Heart left ventricle (tissue), 16 donors: ENCODE measurements around the gene KANSL3. TPM values are rescaled to one million over a fixed set of nuclear protein-coding genes. Genes with fewer than 3 reads are reported as not detected.

ENCODE experiments used
- ATAC-seq, 4 donors: fragments of 200-7000 bp; cut with Tn5 transposase; one replicate each; pipeline ENCODE4 v1.9.1; 2020 to 2022; ENCODE audit warnings: moderate library complexity in 4 of 4, mild to moderate bottlenecking in 3 of 4, moderate number of reproducible peaks in 1 of 4
- DNase-seq, 5 donors: peaks; one replicate each; pipeline ENCODE4 v3.0.0-alpha.2; 2020
- H3K27ac ChIP-seq, 12 donors: fragments of 200-600 bp; sonication (generic) in 4 of 12; one replicate each; pipeline versions ENCODE4 v1.5.0 to v1.8.0; 2016 to 2022; ENCODE audit warnings: mild to moderate bottlenecking in 2 of 12
- H3K27me3 ChIP-seq, 9 donors: fragments of 200-600 bp; sonication (generic) in 2 of 9; one replicate each; pipeline versions ENCODE4 v1.5.1 to v1.8.0; 2016 to 2022; ENCODE audit warnings: mild to moderate bottlenecking in 3 of 9
- H3K36me3 ChIP-seq, 9 donors: fragments of 200-600 bp; sonication (generic) in 2 of 9; one replicate each; pipeline versions ENCODE4 v1.5.0 to v1.8.0; 2018 to 2022; ENCODE audit warnings: mild to moderate bottlenecking in 2 of 9
- H3K4me1 ChIP-seq, 12 donors: fragments of 200-600 bp; sonication (generic) in 4 of 12; one replicate each; pipeline versions ENCODE4 v1.5.0 to v1.8.0; 2016 to 2022; ENCODE audit warnings: mild to moderate bottlenecking in 3 of 12
- H3K4me3 ChIP-seq, 12 donors: fragments of 200-600 bp; sonication (generic) in 4 of 12; one replicate each; pipeline versions ENCODE4 v1.5.0 to v1.8.0; 2017 to 2022; ENCODE audit warnings: mild to moderate bottlenecking in 9 of 12, moderate library complexity in 4 of 12
- H3K9me3 ChIP-seq, 12 donors: fragments of 200-600 bp; sonication (generic) in 4 of 12; one replicate each; pipeline versions ENCODE4 v1.5.0 to v1.8.0; 2016 to 2022; ENCODE audit warnings: mild to moderate bottlenecking in 1 of 12
- POLR2A ChIP-seq, 2 donors: fragments of 450-650 bp; IDR thresholded peaks; one replicate each; pipeline ENCODE4 v1.6.1; 2017; ENCODE audit warnings: antibody characterized with exemption in 2 of 2, mild to moderate bottlenecking in 2 of 2, moderate library complexity in 2 of 2
- WGBS, 4 donors: extraction: QIAGEN DNeasy Blood & Tissue Kit in 2 of 4; methylation state at CpG; one replicate each; pipeline versions ENCODE4 v1.1.5 to v1.1.7; 2013 to 2018; 5-methylcytosine and 5-hydroxymethylcytosine counted together
- intact Hi-C, 10 donors: fragments of 100-400 bp; cut with DNase I; formaldehyde crosslinking; loops; one replicate each; pipeline versions ENCODE4 v1.11.1 to v1.14.2; 2022
- polyA plus RNA-seq, 2 donors: library from polyadenylated mRNA; stranded (reverse); fragments of 200-250 nt; gene quantifications; one replicate each; pipeline ENCODE4 v1.2.3, GENCODE V29; 2013
- total RNA-seq, 9 donors: library from RNA; depleted of rRNA in 2 of 9; stranded (reverse); fragments of >200 nt in 2 of 9; fragmentation: NEBNext Ultra II Directional in 3 of 9; extraction: Animal tissue kit (Norgen Biotek cat#: 25700) in 3 of 9; gene quantifications; one replicate each; pipeline versions ENCODE4 v1.1.0 to v1.2.4, GENCODE V29; 2016 to 2023
- TF ChIP-seq, protein P1 (sequence below), 12 donors: fragments of 200-600 bp; sonication (generic) in 4 of 12; IDR thresholded peaks; one replicate each; pipeline versions ENCODE4 v1.5.0 to v1.8.0; 2018 to 2022; ENCODE audit warnings: antibody characterized with exemption in 12 of 12, mild to moderate bottlenecking in 5 of 12
- donor health status: ischemic (EF 13 %, LVEDD 7.1; RV severe dilation, severe dysfunction).
- donor health status: healthy with polysubstance abuse.
- donor health status: DM: no; HTN: yes; CAD: no.
- donor health status: DM: no; HTN: no; CAD: no.
- donor health status: ischemic (EF 25% LVEDD 6.9; RV normal size, moderate dysfunction).
- donor health status: ischemic (EF 25% LVEDD 5.7; RV mildly dilated, moderate dysfunction).
- donor health status: healthy.
- donor health status: DM: yes; HTN: yes; CAD: no.
- donor health status: ischemic (EF 35%, LVEDD 5.7; RV mildly dilated, moderate dysfunction).
- donor health status: nonischemic (EF 11% LVEDD 7.7; RV severe dilation, severe dysfunction).
- donor health status: DM: yes; HTN: yes; CAD: no.
- donor health status: PGD.
- donor health status: ischemic (EF 29% LVEDD 5.4; RV normal size, mild dysfunction).
- donor health status: nonischemic (EF 23%, LVEDD 6.1; RV moderate dilation, normal function).

Gene KANSL3
- total and polyA plus RNA-seq, 11 donors, result 13.8 to 38.0 (median 30.3) TPM

DNA sequence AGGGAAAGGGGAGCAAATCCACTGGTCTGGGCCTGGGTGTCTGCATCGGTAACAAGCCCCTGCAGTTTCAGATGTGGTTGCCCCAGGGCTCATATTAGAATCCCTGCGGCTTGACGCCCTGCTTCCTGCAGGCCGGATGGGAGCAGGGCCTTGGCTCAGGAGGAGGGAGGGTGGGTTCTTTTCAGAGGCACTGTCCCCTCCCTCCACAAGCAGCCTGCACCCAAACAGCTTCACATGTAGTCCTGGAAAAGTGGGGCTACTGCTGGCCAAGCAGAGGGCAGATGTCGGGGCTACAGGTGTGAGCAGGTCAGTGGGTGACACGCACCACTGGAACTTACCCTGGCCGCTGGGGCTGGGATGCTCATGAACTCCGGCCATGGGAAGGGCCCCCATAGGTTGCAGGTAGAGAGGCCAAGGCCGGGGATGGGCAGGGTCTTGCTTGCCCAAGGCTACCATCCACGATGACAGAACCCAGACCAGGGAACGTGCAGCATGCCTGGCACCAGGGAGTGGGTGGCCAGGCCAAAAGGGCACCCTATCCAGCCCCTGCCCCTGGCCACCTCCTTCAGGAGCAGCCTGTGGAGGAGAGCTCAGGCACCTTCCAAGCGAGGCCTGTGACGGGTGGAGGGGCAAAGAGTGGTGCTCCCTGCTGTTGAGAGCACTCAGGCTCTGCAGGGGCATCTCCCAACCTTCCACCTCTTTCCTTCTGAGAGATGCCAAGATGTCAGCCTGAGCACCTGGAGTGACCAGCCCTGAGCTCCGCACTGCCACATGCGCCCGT is 84.7 kb downstream of the KANSL3 start:
- 85 to 91% (median 86%) methylated on average over 15 to 16 of the region's 16 CpGs for WGBS, 4 donors
- Histone ChIP-seq H3K36me3 (peaks cover 2 to 53% (median 45%) of the 10 kb centered on the region in 9 donors), H3K9me3 (no peaks in the 10 kb centered on the region), H3K27me3 (no peaks in the 10 kb centered on the region), H3K4me1 (peaks cover 0 to 22% (median 9%) of the 10 kb centered on the region in 12 donors), H3K27ac (no peak overlapping the region), H3K4me3 (no peak overlapping the region)
- TF ChIP-seq, protein P1, sequence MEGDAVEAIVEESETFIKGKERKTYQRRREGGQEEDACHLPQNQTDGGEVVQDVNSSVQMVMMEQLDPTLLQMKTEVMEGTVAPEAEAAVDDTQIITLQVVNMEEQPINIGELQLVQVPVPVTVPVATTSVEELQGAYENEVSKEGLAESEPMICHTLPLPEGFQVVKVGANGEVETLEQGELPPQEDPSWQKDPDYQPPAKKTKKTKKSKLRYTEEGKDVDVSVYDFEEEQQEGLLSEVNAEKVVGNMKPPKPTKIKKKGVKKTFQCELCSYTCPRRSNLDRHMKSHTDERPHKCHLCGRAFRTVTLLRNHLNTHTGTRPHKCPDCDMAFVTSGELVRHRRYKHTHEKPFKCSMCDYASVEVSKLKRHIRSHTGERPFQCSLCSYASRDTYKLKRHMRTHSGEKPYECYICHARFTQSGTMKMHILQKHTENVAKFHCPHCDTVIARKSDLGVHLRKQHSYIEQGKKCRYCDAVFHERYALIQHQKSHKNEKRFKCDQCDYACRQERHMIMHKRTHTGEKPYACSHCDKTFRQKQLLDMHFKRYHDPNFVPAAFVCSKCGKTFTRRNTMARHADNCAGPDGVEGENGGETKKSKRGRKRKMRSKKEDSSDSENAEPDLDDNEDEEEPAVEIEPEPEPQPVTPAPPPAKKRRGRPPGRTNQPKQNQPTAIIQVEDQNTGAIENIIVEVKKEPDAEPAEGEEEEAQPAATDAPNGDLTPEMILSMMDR (IDR thresholded peaks at IDR 0.05), result no peak
- TF ChIP-seq POLR2A (IDR thresholded peaks at IDR 0.05), result no peak
- DNase-seq (no peak), ATAC-seq (peak in 3 of 4 donors; percentile 5 to 6 (median 6))
- intact Hi-C loops, result loop anchor here in 1 of 10 donors (5.0 kb wide), 1 partner anchor 41 kb away; no protein-coding TSS in a partner anchor

- ATAC-seq (no peak), DNase-seq (no peak)
- intact Hi-C loops, result loop anchor here in 1 of 10 donors (5.0 kb wide), 1 partner anchor 40 kb away; no protein-coding TSS in a partner anchor
- no peak overlapping the region for H3K27ac ChIP-seq
- H3K27me3 ChIP-seq, result no peaks in the 10 kb centered on the region
- WGBS, 4 donors, result 86 to 91% (median 88%) methylated on average over 16 to 18 of the region's 18 CpGs
- no peak for TF ChIP-seq POLR2A (IDR thresholded peaks at IDR 0.05)
- TF ChIP-seq, protein P1 (IDR thresholded peaks at IDR 0.05), result no peak
- no peaks in the 10 kb centered on the region for H3K9me3 ChIP-seq
- H3K4me1 ChIP-seq, result peaks cover 0 to 28% (median 9%) of the 10 kb centered on the region in 12 donors
- no peak overlapping the region for H3K4me3 ChIP-seq
- H3K36me3 ChIP-seq, result peaks cover 2 to 61% (median 53%) of the 10 kb centered on the region in 9 donors
Measured at GRCh38 chr2:96552315-96553175, 85.6 kb downstream of the KANSL3 start.

- Histone ChIP-seq H3K9me3 (no peaks in the 10 kb centered on the region), H3K27ac (no peak overlapping the region), H3K4me1 (peaks cover 0 to 32% (median 9%) of the 10 kb centered on the region in 12 donors), H3K36me3 (peaks cover 2 to 67% (median 57%) of the 10 kb centered on the region in 9 donors), H3K27me3 (no peaks in the 10 kb centered on the region), H3K4me3 (no peak overlapping the region)
- TF ChIP-seq, protein P1 (IDR thresholded peaks at IDR 0.05), result no peak
- no peak for TF ChIP-seq POLR2A (IDR thresholded peaks at IDR 0.05)
- ATAC-seq (no peak), DNase-seq (no peak)
- WGBS, 4 donors, result 94 to 96% (median 95%) methylated on average over 25 of the region's 25 CpGs
- intact Hi-C loops, result loop anchor here in 1 of 10 donors (5.0 kb wide), 1 partner anchor 39 kb away; no protein-coding TSS in a partner anchor
Measured at GRCh38 chr2:96551605-96552314, 86.4 kb downstream of the KANSL3 start.
